Measurements from ENCODE around the gene TIGD6.

The TIGD6 gene

GRCh38 chr5:149963729-149964128, 36.7 kb downstream of the TIGD6 start:
- H3K27ac ChIP-seq (ENCODE audit: low read depth, low read length) = no peak overlapping the region
- no peaks in the 10 kb centered on the region for H3K9me3 ChIP-seq (ENCODE audit: insufficient read depth, low read length)
- TF ChIP-seq EZH2phosphoT487 (conservative IDR thresholded peaks at IDR 0.05; ENCODE audit: low read length) = no peak
- TF ChIP-seq, protein P1, sequence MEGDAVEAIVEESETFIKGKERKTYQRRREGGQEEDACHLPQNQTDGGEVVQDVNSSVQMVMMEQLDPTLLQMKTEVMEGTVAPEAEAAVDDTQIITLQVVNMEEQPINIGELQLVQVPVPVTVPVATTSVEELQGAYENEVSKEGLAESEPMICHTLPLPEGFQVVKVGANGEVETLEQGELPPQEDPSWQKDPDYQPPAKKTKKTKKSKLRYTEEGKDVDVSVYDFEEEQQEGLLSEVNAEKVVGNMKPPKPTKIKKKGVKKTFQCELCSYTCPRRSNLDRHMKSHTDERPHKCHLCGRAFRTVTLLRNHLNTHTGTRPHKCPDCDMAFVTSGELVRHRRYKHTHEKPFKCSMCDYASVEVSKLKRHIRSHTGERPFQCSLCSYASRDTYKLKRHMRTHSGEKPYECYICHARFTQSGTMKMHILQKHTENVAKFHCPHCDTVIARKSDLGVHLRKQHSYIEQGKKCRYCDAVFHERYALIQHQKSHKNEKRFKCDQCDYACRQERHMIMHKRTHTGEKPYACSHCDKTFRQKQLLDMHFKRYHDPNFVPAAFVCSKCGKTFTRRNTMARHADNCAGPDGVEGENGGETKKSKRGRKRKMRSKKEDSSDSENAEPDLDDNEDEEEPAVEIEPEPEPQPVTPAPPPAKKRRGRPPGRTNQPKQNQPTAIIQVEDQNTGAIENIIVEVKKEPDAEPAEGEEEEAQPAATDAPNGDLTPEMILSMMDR (IDR thresholded peaks at IDR 0.05; ENCODE audit: insufficient read depth, low read length, poor library complexity, severe bottlenecking) = no peak
- H3K4me3 ChIP-seq (ENCODE audit: insufficient read depth, low read length, poor library complexity, severe bottlenecking) = no peak overlapping the region
- H3K36me3 ChIP-seq (ENCODE audit: low read length) = no peaks in the 10 kb centered on the region
- H3K4me2 ChIP-seq (ENCODE audit: low read depth, low read length, poor library complexity, severe bottlenecking) = no peak overlapping the region
- H3K27me3 ChIP-seq (ENCODE audit: low read length) = no peaks in the 10 kb centered on the region
- peaks cover 18% of the 10 kb centered on the region for H3F3A ChIP-seq (ENCODE audit: insufficient read depth)
- H3K9me2 ChIP-seq (replicated peaks; ENCODE audit: insufficient read depth, low read length) = no peaks in the 10 kb centered on the region
- H4K20me1 ChIP-seq (ENCODE audit: low read depth, low read length) = no peaks in the 10 kb centered on the region
- no peak overlapping the region for H2AFZ ChIP-seq (ENCODE audit: low read depth, low read length, severe bottlenecking)
- H3K79me2 ChIP-seq (ENCODE audit: insufficient read depth, low read length) = 0 out of 2 replicates have a peak, but pooled peaks cover 4% of the 10 kb centered on the region
- H3K9ac ChIP-seq (ENCODE audit: low read length) = no peak overlapping the region

DNA sequence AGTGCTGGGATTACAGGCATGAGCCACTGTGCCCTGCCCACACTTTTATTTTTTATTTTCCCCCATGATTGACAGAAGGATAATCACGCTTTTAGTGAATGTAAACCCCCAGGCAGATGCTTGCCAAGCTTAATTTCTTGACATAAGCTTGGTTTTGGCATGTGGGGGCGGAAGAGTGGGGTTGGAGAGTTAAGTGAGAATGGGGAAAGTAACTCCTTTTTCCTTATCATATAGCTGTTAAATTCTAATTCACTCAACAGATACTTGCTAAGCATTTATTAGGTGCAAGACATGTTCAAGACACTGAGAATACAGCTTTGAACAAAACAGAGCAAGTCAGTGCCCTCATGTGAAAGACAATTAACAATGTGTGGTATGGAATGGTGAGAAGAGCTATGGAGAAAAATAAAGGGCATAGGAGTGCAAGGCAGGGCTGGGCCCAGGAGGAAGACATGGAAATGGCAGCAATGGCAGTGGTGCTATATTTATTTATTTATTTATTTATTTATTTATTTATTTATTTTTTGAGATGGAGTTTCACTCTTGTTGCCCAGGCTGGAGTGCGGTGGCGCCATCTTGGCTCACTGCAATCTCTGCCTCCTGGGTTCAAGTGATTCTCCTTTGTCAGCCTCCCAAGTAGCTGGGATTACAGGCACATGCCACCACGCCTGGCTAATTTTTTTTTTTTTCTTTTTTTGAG, 37.7 kb downstream of the TIGD6 start:
- Histone ChIP-seq H3K9me3 (ENCODE audit: insufficient read depth, low read length) (no peaks in the 10 kb centered on the region), H3K9me2 (replicated peaks; ENCODE audit: insufficient read depth, low read length) (no peaks in the 10 kb centered on the region), H3K27ac (ENCODE audit: low read depth, low read length) (no peak overlapping the region), H3K27me3 (ENCODE audit: low read length) (no peaks in the 10 kb centered on the region), H3K79me2 (ENCODE audit: insufficient read depth, low read length) (0 out of 2 replicates have a peak, but pooled peaks cover 4% of the 10 kb centered on the region), H3K36me3 (ENCODE audit: low read length) (no peaks in the 10 kb centered on the region), H3K4me2 (ENCODE audit: low read depth, low read length, poor library complexity, severe bottlenecking) (no peak overlapping the region), H4K20me1 (ENCODE audit: low read depth, low read length) (no peaks in the 10 kb centered on the region), H2AFZ (ENCODE audit: low read depth, low read length, severe bottlenecking) (no peak overlapping the region), H3K4me3 (ENCODE audit: insufficient read depth, low read length, poor library complexity, severe bottlenecking) (no peak overlapping the region), H3F3A (ENCODE audit: insufficient read depth) (peaks cover 18% of the 10 kb centered on the region), H3K9ac (ENCODE audit: low read length) (no peak overlapping the region)
- TF ChIP-seq, protein P1 (IDR thresholded peaks at IDR 0.05; ENCODE audit: insufficient read depth, low read length, poor library complexity, severe bottlenecking) = no peak
- no peak for TF ChIP-seq EZH2phosphoT487 (conservative IDR thresholded peaks at IDR 0.05; ENCODE audit: low read length)

- Histone ChIP-seq H3K9me3 (ENCODE audit: insufficient read depth, low read length) (no peaks in the 10 kb centered on the region), H3K27ac (ENCODE audit: low read depth, low read length) (no peak overlapping the region), H3K4me3 (ENCODE audit: insufficient read depth, low read length, poor library complexity, severe bottlenecking) (no peak overlapping the region), H3F3A (ENCODE audit: insufficient read depth) (peaks cover 18% of the 10 kb centered on the region), H2AFZ (ENCODE audit: low read depth, low read length, severe bottlenecking) (no peak overlapping the region), H3K9me2 (replicated peaks; ENCODE audit: insufficient read depth, low read length) (no peaks in the 10 kb centered on the region), H3K79me2 (ENCODE audit: insufficient read depth, low read length) (no peaks in the 10 kb centered on the region), H3K9ac (ENCODE audit: low read length) (no peak overlapping the region), H3K4me2 (ENCODE audit: low read depth, low read length, poor library complexity, severe bottlenecking) (peak overlapping the region; percentile 85), H3K36me3 (ENCODE audit: low read length) (no peaks in the 10 kb centered on the region), H3K27me3 (ENCODE audit: low read length) (no peaks in the 10 kb centered on the region), H4K20me1 (ENCODE audit: low read depth, low read length) (no peaks in the 10 kb centered on the region)
- TF ChIP-seq, protein P1 (IDR thresholded peaks at IDR 0.05; ENCODE audit: insufficient read depth, low read length, poor library complexity, severe bottlenecking) = peak; percentile 44
- TF ChIP-seq EZH2phosphoT487 (conservative IDR thresholded peaks at IDR 0.05; ENCODE audit: low read length) = no peak
These were observed 38.5 kb downstream of the TIGD6 start for GRCh38 chr5:149961957-149962409.
